ENCODE results near the gene ZNF277. TPM values are rescaled to one million over a fixed set of nuclear protein-coding genes. Genes with fewer than 3 reads are reported as not detected.

Gene ZNF277
- total RNA-seq, 1 donor from 2014 or later, result 58.2 TPM

GRCh38 chr7:112346381-112347060, 140.0 kb downstream of the ZNF277 start:
- Histone ChIP-seq H3K4me3 (ENCODE audit: low read depth, low read length) (no peak overlapping the region), H3K27me3 (ENCODE audit: control insufficient read depth, insufficient read depth, low read length) (no peaks in the 10 kb centered on the region), H3K36me3 (ENCODE audit: control insufficient read depth, insufficient read depth, low read length) (peaks cover 1% of the 10 kb centered on the region)
- no peak for TF ChIP-seq CTCF (IDR thresholded peaks at IDR 0.05; ENCODE audit: insufficient read depth, low read length, severe bottlenecking)
- no peak for DNase-seq (ENCODE audit: low read depth)
- no peak for FAIRE-seq

- TF ChIP-seq CTCF (IDR thresholded peaks at IDR 0.05; ENCODE audit: insufficient read depth, low read length, severe bottlenecking), result no peak
- Histone ChIP-seq H3K4me3 (ENCODE audit: low read depth, low read length) (no peak overlapping the region), H3K27me3 (ENCODE audit: control insufficient read depth, insufficient read depth, low read length) (no peaks in the 10 kb centered on the region), H3K36me3 (ENCODE audit: control insufficient read depth, insufficient read depth, low read length) (peaks cover 1% of the 10 kb centered on the region)
- no peak for DNase-seq (ENCODE audit: low read depth)
- no peak for FAIRE-seq
Observed at GRCh38 chr7:112347088-112347487, 140.6 kb downstream of the ZNF277 start.

GRCh38 chr7:112350585-112350984, 144.1 kb downstream of the ZNF277 start:
- no peak for TF ChIP-seq CTCF (IDR thresholded peaks at IDR 0.05; ENCODE audit: insufficient read depth, low read length, severe bottlenecking)
- no peak for DNase-seq (ENCODE audit: low read depth)
- no peak for FAIRE-seq
- no peak overlapping the region for H3K4me3 ChIP-seq (ENCODE audit: low read depth, low read length)
- no peaks in the 10 kb centered on the region for H3K36me3 ChIP-seq (ENCODE audit: control insufficient read depth, insufficient read depth, low read length)
- no peaks in the 10 kb centered on the region for H3K27me3 ChIP-seq (ENCODE audit: control insufficient read depth, insufficient read depth, low read length)

- DNase-seq (ENCODE audit: low read depth), result no peak
- no peak for TF ChIP-seq CTCF (IDR thresholded peaks at IDR 0.05; ENCODE audit: insufficient read depth, low read length, severe bottlenecking)
- Histone ChIP-seq H3K4me3 (ENCODE audit: low read depth, low read length) (no peak overlapping the region), H3K36me3 (ENCODE audit: control insufficient read depth, insufficient read depth, low read length) (no peaks in the 10 kb centered on the region), H3K27me3 (ENCODE audit: control insufficient read depth, insufficient read depth, low read length) (no peaks in the 10 kb centered on the region)
- no peak for FAIRE-seq
Observed at GRCh38 chr7:112356596-112356995, 150.1 kb downstream of the ZNF277 start.

- Histone ChIP-seq H3K4me3 (ENCODE audit: low read depth, low read length) (no peak overlapping the region), H3K27me3 (ENCODE audit: control insufficient read depth, insufficient read depth, low read length) (no peaks in the 10 kb centered on the region), H3K36me3 (ENCODE audit: control insufficient read depth, insufficient read depth, low read length) (no peaks in the 10 kb centered on the region)
- FAIRE-seq, result no peak
- no peak for DNase-seq (ENCODE audit: low read depth)
- TF ChIP-seq CTCF (IDR thresholded peaks at IDR 0.05; ENCODE audit: insufficient read depth, low read length, severe bottlenecking), result no peak
Observed at GRCh38 chr7:112357136-112357535, 150.6 kb downstream of the ZNF277 start.

GRCh38 chr7:112358513-112358912, 152.0 kb downstream of the ZNF277 start:
- Histone ChIP-seq H3K27me3 (ENCODE audit: control insufficient read depth, insufficient read depth, low read length) (no peaks in the 10 kb centered on the region), H3K36me3 (ENCODE audit: control insufficient read depth, insufficient read depth, low read length) (no peaks in the 10 kb centered on the region), H3K4me3 (ENCODE audit: low read depth, low read length) (no peak overlapping the region)
- DNase-seq (ENCODE audit: low read depth), result peak; percentile 75
- no peak for FAIRE-seq
- no peak for TF ChIP-seq CTCF (IDR thresholded peaks at IDR 0.05; ENCODE audit: insufficient read depth, low read length, severe bottlenecking)
